ENCODE results near the gene FAAP20. TPM values are rescaled to one million over a fixed set of nuclear protein-coding genes. Genes with fewer than 3 reads are reported as not detected.

FAAP20 gene
- total RNA-seq, 1 experiment from 2014 or later, result 58.0 TPM

DNA sequence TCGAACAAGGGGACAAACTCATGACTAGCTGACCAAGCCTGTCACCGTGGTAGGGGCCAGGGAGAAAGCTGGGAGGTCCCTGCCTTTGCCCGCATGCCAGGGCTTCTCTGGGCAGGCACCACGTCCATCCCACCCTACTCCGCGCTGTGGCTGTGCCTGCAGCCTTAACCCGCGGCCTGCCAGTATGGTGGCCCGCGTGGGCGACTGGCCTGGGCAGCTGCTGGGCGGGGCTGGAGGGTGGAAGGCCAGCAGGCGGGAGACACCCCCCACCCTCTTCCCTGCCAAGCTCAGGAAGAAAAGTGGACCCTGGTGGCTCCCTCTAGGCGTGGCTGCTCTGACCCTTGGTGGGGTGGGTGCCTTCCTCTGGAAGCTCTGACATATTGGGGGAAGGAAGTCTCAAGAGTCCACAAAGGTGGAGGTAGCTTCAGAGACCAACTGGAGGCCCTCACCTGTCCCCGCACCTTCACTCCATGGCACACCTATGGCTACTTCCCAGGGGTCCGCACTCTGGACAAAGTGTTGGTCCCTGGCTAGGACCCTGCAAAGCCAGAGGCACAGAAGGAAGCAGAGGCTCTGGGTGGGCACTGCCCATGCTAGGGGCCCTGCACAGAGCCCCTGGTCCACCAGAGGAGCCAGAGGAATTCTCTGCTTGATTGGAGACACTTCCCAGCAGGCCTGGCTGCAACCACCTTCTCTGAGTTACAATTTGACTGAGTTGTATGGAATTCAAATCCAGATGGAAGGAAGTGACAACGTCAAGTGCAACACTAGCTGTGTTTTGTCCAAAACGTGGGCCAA lies 30.3 kb upstream of the FAAP20 start:
- Histone ChIP-seq H3K4me1 (no peaks in the 10 kb centered on the region), H3K27me3 (peaks cover 19% of the 10 kb centered on the region), H3K27ac (no peak overlapping the region), H3K9me3 (replicated peaks) (no peaks in the 10 kb centered on the region), H3K36me3 (no peaks in the 10 kb centered on the region), H3K4me3 (no peak overlapping the region)
- no peak for DNase-seq

DNA sequence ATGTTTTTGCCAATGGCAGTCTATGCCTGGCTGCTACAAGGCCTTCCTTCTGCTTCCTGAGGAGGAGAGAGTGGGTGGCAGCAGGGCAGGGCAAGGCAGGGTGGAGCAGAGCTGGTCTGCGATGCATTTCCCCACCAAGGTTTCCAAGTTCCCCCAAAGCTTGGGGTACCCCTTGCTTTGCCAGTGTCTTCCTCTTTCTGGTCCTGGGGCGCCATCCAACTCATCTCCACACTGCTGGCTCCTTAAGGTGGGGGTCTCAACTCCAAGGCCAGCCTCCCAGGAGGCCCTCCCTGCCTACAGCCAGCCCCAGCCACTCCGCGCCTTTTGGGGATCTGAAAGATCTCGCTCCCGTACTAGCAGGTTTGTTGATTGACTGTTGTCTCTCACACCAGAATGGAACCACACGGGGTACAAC lies 29.6 kb upstream of the FAAP20 start:
- no peak overlapping the region for H3K27ac ChIP-seq

DNA sequence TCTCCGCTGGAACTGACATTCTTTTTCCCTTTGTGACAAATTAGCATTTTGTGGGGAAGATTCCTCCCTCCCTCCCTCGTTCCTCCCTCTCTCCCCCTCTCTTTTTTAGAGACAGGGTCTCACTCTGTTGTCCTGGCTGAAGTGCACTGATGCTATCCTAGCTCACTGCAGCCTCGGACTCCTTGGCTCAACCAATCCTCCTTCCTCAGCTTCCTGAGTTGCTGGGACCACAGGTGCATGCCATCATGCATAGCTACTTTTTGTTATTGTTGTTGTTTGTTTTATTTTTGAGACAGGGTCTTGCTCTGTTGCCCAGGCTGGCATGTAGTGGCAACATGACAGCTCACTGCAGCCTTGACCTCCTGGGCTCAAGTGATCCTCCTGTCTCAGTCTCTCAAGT lies 26.7 kb upstream of the FAAP20 start:
- H3K36me3 ChIP-seq, result no peaks in the 10 kb centered on the region
- H3K9me3 ChIP-seq (replicated peaks), result 0 out of 2 replicates have a peak, but pooled peaks cover 4% of the 10 kb centered on the region
- DNase-seq, result no peak

More for the DNA sequence above, 29.6 kb upstream of the FAAP20 start:
- peaks cover 22% of the 10 kb centered on the region for H3K27me3 ChIP-seq
- no peaks in the 10 kb centered on the region for H3K36me3 ChIP-seq
- H3K4me1 ChIP-seq, result no peaks in the 10 kb centered on the region
- 0 out of 2 replicates have a peak, but pooled peaks cover 1% of the 10 kb centered on the region for H3K9me3 ChIP-seq (replicated peaks)
- DNase-seq, result no peak
- H3K4me3 ChIP-seq, result no peak overlapping the region

DNA sequence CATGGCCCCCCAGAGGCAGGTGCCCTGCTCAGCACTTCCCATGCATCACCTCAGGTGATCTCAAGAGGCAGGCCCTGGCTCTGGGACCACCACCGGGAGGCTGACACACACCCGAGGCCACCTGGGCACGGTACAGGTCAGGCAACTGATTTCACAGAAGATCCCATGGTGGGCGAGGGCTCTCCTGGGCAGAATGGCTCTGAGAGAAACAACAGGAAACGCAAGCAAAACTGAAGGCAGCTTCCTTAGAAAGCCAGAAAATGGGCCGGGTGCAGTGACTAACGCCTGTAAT lies 22.1 kb upstream of the FAAP20 start:
- no peak for DNase-seq
- no peak overlapping the region for H3K27ac ChIP-seq
- H3K4me3 ChIP-seq, result no peak overlapping the region
- H3K27me3 ChIP-seq, result peaks cover 13% of the 10 kb centered on the region
- peaks cover 18% of the 10 kb centered on the region for H3K4me1 ChIP-seq
- no peaks in the 10 kb centered on the region for H3K36me3 ChIP-seq
- H3K9me3 ChIP-seq (replicated peaks), result 0 out of 2 replicates have a peak, but pooled peaks cover 4% of the 10 kb centered on the region

More for the DNA sequence above, 26.7 kb upstream of the FAAP20 start:
- Histone ChIP-seq H3K27ac (no peak overlapping the region), H3K4me3 (no peak overlapping the region), H3K27me3 (peaks cover 25% of the 10 kb centered on the region), H3K4me1 (no peaks in the 10 kb centered on the region)

DNA sequence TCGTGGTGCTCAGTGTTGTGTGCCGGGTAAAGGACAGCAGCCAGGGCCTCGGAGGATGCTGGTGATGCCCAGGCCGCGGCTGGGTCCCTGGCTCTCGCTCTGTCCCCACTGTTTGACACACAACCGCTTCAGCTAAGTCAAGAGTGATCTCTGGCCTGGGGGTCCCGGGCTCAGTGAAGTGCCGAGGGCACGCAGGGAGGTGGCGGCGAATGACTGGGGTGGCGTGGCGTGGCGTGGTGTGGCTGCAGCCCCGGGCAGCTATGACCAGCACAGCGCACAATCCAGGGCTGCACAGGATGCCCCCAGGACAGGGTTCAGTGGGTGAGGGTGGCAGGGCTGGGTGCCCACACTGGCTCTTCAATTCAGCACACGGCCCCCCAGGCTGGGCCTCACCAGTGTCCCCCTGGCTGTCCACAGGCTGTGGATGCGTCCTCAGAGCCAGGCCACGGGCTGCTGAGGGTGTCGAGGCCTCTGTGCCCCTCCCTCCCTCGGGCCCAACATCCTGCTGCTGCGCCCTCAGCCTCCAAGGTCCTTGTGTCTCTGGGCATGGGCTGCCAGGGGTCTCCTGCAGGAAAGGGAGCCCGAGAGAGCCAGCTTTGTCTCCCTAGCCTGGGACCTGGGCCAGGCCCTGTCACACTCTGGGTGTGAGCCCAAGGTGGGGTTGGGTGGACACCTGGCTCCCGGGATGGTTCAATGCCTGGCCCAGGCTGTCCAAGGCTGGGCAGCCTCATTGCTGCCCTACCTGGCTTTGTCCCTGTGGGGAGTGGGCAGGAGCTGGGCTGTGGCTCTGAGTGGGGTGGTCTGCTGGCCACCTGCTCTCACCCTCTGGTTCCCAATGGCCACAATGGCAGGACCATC lies 21.6 kb upstream of the FAAP20 start:
- Histone ChIP-seq H3K9me3 (replicated peaks) (0 out of 2 replicates have a peak, but pooled peaks cover 4% of the 10 kb centered on the region), H3K27ac (no peak overlapping the region), H3K4me3 (no peak overlapping the region), H3K4me1 (peaks cover 18% of the 10 kb centered on the region), H3K27me3 (peaks cover 13% of the 10 kb centered on the region), H3K36me3 (no peaks in the 10 kb centered on the region)
- no peak for DNase-seq

DNA sequence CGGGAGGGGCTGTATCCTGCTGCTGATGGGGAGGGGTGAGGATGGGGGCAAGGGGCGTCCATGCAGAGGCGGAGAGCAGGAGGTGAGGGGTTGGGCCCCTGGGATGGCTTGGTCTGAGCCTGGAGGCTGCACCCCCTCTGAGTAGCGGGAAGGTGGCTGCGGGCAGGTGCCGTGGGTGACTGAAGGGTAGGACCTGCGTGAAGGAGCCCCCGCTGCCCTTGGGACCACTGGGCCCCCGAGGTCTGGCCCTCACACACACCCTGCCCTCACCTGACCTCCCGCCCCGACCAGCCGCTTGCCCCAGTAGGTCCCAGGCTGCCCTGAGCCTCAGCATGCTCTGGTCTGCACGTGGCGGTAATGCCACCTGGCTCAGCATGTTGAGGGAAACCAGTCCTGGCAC lies 20.8 kb upstream of the FAAP20 start:
- Histone ChIP-seq H3K27ac (no peak overlapping the region), H3K4me3 (no peak overlapping the region), H3K27me3 (peaks cover 13% of the 10 kb centered on the region), H3K9me3 (replicated peaks) (0 out of 2 replicates have a peak, but pooled peaks cover 4% of the 10 kb centered on the region), H3K36me3 (no peaks in the 10 kb centered on the region), H3K4me1 (peaks cover 18% of the 10 kb centered on the region)
- no peak for DNase-seq

DNA sequence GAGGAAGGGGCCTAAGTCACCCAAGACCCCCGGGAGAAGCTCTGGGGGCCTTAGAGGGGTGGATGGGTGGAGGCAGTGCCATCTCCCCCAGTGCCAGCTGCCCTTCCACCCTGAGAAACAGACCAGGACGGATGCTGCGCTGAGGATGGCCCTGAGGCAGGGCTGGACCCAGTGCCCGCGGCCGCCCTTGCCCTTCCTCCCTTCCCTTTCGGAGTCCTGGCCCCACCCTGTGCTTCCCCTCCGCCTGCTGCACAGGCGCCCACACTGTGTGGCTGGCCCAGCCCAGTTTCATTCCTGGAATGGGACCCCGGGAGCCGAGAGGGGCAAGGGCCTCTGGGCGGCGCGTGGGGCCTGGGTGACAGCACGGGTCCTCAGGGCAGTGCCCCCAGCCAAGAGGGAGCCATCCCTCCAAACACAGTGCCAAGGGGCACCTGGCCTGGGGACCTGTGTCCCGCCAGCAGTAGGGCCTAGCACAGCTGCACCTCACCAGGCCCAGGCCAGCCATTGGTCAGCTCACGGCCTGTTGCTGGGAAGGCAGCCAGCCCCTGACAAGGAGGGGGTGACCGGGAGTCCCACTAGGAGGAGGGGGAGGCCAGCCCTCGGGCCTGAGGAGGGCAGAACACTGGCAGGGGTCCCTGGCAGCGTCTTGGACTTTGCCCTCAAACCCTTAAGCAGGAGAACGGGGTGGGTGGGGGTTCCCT lies 20.1 kb upstream of the FAAP20 start:
- no peak for DNase-seq
- H3K9me3 ChIP-seq (replicated peaks), result 0 out of 2 replicates have a peak, but pooled peaks cover 4% of the 10 kb centered on the region
- no peak overlapping the region; the same call in 1 of the 2 replicates for H3K27ac ChIP-seq
- H3K4me3 ChIP-seq, result no peak overlapping the region
- peaks cover 20% of the 10 kb centered on the region for H3K4me1 ChIP-seq
- no peaks in the 10 kb centered on the region for H3K36me3 ChIP-seq
- H3K27me3 ChIP-seq, result peaks cover 13% of the 10 kb centered on the region

DNA sequence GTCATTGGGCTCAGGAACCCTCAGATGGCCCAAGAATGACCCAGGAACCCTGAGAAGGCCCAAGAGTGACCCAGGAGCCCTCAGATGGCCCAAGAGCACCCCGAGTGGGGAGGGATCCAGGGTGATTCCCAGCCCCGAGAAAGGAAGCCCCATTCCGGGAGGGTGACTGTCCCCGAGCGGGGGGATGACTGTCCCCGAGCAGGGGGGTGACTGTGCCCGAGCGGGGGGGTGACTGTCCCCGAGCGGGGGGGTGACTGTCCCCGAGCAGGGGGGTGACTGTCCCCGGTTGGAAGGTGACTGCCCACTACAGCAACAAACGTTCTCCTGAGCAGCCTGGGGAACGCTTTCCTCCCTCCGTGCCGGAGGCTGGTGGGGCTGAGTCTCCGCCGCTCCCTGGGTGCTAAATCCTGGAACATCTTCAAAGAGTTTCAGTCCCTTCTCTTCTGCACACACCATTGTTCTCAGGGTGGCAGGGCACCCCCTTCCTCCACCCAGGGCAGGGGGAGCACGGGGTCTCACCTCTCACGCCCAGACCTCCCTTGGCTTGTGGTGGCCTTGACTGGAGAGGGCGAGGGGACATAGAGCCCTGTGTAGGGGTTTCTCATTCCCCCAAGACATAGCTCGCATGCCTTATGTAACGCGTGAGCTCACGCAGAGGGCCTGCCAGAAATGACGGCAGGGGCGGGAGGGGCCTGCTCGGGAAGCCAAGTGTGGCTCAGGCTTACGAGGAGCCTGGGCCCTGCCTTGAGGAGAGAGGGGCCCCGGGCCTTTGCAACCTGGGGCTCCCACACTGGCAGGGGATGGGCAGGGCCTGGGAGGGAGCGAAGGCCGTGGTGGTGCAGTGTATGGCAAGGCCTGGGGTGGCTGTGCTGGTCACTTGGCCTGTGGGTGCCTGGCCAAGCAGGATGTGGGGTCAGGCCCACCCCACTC lies 19.3 kb upstream of the FAAP20 start:
- peaks cover 29% of the 10 kb centered on the region for H3K4me1 ChIP-seq
- DNase-seq, result peak in 1 of 2 experiments; percentile 49
- peak overlapping the region; percentile 53 for H3K4me3 ChIP-seq
- H3K36me3 ChIP-seq, result no peaks in the 10 kb centered on the region
- H3K27ac ChIP-seq, result peak overlapping the region; percentile 59
- H3K27me3 ChIP-seq, result peaks cover 6% of the 10 kb centered on the region
- H3K9me3 ChIP-seq (replicated peaks), result no peaks in the 10 kb centered on the region

DNA sequence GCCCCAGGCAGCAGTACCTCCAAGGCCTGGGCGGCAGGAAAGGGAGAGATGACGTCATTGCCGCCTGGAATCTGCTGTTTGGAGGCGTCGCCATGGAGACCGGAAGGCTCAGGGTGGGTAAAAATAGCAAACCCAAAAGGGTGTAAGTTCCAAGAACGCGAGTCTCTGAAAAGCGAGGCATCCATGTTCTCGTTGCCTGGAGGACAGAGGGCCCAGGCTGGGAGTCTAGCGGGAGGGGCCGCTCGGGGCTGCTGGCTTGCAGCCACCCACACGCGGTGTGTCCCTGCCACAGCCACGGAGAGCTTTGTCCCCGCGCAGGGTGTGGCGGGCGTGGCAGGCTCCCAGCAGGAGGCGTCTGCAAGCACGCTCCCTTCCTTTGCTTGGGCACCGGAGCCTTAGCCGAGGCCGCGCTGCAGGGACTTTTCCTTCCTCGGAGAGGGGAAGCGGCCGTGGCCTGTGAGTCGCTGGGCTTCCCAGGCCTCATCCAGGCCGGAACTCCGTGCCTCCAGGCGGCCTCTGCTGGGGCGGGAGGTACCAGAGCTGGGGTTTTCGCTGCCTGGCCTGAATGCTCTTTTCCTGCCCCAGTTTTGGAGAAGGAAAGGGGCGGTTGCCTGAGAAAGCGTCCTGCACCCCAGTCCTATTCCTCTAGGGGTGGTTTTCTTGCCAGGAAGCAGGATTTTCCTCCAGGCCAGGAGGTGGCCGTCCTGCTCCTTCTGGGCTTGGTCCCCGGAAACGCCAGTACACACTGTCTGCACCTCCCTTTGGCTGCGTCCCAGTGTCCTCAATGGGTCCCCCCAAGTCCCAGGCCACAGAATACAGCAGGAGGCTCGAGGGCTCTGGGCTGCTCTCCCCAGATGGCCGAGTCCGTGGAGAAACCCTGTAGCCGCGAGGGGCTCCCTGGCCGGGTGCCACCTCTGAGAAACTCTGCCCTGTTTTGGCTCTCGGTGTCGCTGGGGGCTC lies 18.2 kb upstream of the FAAP20 start:
- Histone ChIP-seq H3K4me3 (peak overlapping the region; percentile 53), H3K27me3 (0 out of 2 replicates have a peak, but pooled peaks cover 3% of the 10 kb centered on the region), H3K36me3 (no peaks in the 10 kb centered on the region), H3K9me3 (replicated peaks) (no peaks in the 10 kb centered on the region), H3K27ac (peak overlapping the region; percentile 59), H3K4me1 (peaks cover 39% of the 10 kb centered on the region)
- DNase-seq, result peak; percentile 96 to 97

DNA sequence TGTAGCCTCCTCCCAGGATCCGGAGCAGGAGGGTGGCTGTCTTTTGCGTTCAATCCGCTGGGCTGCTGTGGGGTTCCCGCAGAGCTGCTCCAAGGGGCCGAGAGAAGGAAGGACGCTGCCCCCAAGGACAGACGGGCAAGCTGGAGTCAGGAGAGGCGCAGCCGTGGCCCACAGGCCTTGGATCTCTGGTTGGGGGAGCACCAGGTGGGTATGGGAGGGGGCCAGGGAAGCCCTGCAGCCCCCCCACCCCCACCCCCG lies 17.6 kb upstream of the FAAP20 start:
- peak overlapping the region; percentile 53 for H3K4me3 ChIP-seq
- H3K4me1 ChIP-seq, result peaks cover 44% of the 10 kb centered on the region
- H3K9me3 ChIP-seq (replicated peaks), result no peaks in the 10 kb centered on the region
- peak overlapping the region; percentile 59 for H3K27ac ChIP-seq
- peaks cover 7% of the 10 kb centered on the region; the same call in 1 of the 2 replicates for H3K27me3 ChIP-seq
- no peaks in the 10 kb centered on the region for H3K36me3 ChIP-seq
- no peak for DNase-seq

DNA sequence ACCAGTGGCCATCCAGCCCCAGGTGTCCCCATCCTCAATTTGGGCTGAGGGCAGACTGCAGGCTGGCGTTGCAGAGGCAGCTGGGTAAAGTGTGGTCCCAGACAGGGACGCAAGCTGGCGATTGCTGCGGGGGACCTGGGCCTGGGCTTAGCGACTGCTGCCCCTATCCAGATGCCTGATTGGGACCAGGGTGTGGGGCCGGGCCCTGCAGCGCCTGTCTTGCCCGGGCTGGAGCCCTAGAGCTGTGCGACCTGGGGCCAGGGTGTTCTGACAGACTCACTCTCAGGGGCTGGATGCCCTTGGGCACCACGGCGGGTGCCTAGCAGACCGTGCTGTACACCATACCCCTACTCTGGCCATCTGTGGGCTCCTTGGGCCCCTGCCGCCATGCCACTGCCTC lies 16.2 kb upstream of the FAAP20 start:
- Histone ChIP-seq H3K27me3 (peaks cover 9% of the 10 kb centered on the region; the same call in 1 of the 2 replicates), H3K36me3 (no peaks in the 10 kb centered on the region), H3K4me1 (peaks cover 44% of the 10 kb centered on the region), H3K27ac (no peak overlapping the region), H3K9me3 (replicated peaks) (no peaks in the 10 kb centered on the region), H3K4me3 (no peak overlapping the region)
- DNase-seq, result no peak

DNA sequence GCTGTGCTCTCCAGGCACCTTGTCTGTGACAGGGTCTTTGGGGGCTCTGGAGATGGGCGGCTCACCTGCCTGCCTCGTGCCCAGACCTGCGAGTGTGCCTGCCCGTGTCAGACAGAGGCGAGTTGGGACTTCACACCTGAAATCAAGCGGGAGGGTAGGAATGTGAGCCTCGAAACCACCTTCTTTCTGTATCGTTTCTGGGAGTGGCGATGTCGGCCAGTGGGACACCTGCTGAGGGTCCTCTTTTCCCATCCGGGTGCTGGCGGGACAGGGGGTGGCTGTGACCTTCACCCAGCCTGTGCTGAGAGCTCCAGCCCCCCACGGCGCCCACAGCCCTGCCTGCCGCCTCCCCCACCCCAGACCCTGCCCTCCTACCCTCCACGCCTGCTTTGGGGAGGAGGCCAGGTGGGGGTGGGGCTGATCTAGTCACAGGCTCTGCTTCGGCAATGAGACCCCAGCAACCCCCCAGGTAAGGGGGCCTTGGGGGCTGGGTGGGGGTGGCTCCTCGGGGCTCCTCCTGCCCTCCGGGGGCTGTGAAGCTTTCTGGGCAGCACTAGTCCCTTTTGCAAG lies 15.6 kb upstream of the FAAP20 start:
- Histone ChIP-seq H3K27me3 (peaks cover 9% of the 10 kb centered on the region; the same call in 1 of the 2 replicates), H3K36me3 (no peaks in the 10 kb centered on the region), H3K9me3 (replicated peaks) (no peaks in the 10 kb centered on the region), H3K4me3 (no peak overlapping the region), H3K27ac (no peak overlapping the region), H3K4me1 (peaks cover 44% of the 10 kb centered on the region)
- no peak for DNase-seq

Data from SJCRH30 (cell line).